Mucosa of gallbladder (tissue), 1 donor: Measurements from ENCODE around the gene RRP9. TPM values are rescaled to one million over a fixed set of nuclear protein-coding genes. Genes with fewer than 3 reads are reported as not detected.
"Not testable (repeated sequence)": the region's sequence is repeated elsewhere in the genome, so short reads cannot be mapped to it uniquely, and the experiment has no call there.

ENCODE experiments used
- DNase-seq: peaks from one replicate; pipeline ENCODE4 v3.0.0-alpha.2; 2020; ENCODE audit warnings: low spot score
- total RNA-seq: library from RNA; stranded (reverse); gene quantifications from one replicate; pipeline ENCODE4 v1.2.1, GENCODE V29; 2021
- donor health status: DM: no; HTN: no; CAD: no.

RRP9 gene
- total RNA-seq, 1 donor from 2014 or later: 11.9 TPM

DNA sequence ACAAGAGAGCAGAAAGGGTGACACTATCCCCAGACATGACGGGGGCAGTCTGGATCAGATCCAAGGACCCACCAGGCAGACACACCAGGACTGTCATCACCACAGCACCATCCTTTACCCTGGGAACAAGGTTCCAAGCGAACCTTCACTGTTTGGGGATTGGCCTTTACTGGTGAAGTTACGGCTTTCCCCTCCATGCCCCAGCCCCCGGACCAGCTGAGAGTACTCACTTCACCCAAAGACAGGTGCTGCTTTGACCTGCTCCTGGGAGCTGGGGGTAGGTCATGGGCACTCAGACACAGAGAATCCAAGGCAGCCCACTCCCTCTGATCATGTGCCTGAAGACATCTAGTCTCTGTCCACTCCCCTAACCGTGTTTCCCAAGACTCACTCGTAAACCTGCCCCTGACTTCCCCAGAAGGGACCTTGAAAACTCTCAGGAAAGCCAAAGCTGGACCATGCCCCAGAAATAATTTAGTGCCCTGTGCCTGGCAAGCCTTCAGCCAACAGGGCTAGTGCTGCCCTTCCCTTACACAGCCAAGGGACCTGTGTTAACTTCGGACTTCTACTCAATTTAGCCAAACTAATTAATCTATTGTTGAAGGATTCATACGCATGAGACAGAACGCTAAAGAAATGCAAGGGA, 2.8 kb downstream of the RRP9 start:
- no peak for DNase-seq

- DNase-seq: no peak
These were observed 3.9 kb downstream of the RRP9 start for GRCh38 chr3:51937611-51938450.

DNA sequence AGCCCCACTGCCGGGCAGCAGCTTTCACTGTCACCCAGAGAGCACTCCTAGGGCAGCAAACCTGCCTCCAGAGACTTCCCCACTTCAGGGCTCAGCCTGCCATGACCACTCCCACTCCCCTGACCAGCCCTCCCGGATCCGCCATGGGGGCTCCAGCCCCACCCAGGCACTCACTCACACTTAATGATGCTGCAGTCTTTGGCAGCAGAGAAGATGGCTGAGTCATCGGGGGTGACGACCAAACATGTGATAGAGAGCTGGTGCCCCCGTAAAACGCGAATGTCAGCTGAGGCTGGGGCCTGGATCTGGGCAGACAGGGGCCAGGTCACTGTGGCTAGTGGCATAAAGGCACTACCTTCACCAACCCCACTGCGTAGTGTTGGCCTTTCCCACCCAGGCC, 4.7 kb downstream of the RRP9 start:
- no peak for DNase-seq

DNA sequence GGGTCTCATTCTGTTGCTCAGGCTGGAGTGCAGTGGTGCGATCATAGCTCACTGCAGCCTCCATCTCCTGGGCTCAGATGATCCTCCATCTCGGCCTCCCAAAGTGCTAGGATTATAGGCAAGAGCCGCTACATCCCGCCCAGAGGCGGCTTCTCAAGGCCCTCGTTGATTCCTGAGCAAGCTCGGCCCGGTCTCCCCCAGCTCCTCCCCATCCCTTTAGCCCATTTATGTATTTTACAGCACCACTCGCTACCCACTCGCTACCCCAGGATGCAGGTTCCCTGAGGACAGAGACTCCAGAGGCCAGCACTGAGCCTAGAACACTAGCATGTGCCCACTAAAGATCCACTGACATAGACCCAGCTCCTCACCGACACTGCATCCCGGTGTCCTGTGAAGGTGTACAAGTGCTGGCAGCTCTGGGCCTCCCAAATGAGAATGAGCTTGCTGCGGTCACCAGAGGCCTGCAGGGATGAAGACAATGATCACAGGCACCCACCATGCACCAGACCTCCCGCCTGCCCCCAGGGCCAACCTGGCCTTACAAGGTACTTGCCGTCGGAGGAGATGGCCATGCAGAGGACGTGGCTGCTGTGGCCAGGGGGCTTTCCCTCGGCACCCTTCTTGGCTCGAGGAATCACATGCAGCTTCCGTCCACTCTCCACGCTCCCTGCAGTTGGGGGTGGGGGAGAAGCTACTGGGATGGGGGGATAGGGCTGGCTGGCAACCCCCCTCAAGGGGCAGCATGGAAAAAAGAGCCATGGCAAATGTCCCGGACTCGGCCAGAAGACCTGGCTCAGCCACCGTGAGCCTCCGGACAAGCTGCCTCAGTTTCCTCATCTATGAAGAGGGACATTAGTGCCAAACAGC, 5.6 kb downstream of the RRP9 start:
- no peak for DNase-seq

DNA sequence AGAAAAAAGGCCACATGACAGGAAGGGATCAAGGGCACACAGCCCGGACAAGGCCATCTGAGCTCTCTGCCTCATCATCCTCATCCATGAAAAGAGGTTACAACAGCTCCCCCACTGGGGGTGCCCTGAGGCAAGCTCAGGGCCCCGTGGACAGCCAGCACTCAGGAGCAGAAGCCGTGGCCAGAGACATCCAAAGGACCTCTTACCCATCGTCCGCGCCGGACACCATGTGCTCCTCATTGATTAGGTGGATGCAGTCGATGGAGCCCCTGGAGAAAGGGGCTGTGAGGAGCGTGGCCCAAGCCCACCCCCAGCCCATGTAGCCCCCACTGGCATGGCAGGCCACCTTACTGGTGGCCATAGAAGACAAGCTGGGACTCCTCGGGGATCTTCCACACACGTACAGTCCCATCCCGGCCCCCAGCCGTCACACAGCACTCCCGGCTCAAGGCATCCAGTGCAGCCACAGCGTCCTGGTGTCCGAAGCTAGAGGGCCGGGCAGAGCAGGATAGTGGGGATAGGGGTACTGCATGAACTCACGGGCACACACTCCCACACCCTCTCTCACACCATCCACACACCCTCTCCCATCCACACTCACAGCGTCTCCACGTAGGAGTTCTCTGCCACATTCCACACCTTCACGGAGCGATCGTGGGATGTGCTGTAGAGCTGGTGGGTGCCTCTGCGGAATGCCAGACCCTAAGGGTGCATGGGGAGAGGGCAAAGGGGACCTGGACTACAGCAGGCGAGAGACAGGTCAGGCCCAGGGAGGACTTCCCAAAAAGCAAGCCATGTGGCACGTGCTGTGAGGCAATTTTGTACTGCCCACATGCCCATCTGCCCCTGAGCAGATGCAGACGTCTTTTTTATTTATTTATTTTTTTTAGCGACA, 6.5 kb downstream of the RRP9 start:
- no peak for DNase-seq

GRCh38 chr3:51934139-51934850, 7.4 kb downstream of the RRP9 start:
- DNase-seq: no peak

DNA sequence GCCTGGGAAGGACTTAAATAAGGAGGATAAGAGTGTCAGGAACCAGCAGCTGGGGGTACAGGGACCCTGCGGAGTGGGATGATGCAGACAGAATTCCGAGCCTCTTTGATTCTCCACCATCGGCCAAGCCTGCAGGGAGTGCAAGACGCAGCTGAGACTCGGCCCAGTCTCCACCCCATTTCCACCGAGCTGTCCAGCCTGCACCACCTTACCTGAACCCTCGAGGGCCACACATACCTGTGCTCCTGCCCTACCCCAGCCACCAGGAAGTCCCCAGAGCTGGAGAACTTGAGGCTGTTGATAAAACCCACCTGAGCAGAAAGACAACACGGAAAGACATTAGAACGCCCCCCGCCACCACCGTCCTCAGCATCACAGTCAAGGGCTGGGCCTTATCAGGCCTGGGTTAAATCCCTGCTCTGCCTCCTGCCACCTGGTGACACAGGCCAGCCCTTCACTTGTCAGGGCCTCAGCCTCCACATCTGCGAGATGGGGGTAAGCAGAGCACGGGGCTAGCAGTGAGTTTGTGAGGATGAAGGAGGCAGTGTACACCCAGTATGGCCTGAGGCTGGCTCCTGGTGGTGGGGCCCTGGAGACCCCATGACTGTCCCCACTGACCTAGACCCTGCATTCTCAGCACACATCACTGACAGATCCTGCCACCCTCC, 8.1 kb downstream of the RRP9 start:
- no peak for DNase-seq

DNA sequence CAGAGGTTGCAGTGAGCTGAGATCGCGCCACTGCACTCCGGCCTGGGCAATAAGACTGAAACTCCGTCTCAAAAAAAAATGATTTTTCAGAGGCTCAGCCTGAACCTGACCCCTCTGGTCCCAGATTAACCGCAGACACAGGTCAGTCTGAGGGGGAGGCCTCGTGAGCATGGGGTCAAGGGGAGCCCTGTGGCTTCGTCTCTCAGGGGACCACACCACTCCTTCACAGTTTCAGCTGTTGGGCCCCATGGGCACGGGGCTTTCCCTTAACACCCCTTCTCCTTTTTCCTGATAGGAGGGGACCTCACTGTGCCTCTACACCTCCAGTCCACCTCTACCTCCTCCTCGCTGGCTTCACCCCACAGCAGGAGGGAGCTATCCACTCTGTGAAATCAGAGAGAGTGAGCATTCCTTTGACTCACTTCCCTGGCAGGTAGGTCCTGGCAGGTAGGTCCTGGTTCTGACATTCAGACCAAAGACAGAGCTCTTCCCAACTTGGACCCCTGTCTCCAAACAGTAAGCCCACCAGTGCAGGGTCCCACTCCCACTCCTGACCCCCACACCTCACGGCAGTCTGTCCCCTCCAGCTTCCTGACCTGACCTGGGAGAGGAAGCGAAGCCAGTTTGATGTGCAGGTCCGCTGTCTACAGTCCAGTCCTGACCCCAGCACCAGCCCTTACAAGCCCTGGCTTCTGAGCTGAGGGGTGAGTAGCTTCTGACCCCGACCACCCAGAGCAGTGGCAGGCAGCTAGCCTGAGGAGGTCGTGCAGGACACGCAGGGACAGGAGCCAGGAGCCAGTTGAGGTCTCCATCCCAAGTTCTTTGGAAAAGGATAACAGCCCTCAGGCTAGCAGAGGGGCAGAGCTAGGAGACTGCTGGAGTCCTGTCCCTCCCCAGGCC, 9.0 kb downstream of the RRP9 start:
- no peak for DNase-seq

GRCh38 chr3:51931756-51932155, 9.9 kb downstream of the RRP9 start:
- no peak for DNase-seq

DNA sequence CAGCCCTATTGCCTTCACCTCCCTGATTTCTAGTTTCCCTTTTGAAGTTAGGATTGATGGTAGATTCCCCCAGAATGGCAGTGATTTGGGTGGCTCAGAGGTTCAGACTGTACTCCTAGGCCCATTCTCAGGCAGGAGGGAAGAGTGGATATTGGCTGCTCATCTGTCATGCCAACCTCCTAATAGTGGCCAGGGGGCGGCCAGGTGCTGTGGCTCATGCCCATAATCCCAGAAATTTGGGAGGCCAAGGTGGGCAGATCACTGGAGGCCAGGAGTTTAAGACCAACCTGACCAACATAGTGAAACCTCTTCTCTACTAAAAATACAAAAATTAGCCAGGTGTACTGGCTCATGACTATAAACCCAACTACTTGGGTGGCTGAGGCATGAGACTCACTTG, 11.3 kb downstream of the RRP9 start:
- no peak for DNase-seq

DNA sequence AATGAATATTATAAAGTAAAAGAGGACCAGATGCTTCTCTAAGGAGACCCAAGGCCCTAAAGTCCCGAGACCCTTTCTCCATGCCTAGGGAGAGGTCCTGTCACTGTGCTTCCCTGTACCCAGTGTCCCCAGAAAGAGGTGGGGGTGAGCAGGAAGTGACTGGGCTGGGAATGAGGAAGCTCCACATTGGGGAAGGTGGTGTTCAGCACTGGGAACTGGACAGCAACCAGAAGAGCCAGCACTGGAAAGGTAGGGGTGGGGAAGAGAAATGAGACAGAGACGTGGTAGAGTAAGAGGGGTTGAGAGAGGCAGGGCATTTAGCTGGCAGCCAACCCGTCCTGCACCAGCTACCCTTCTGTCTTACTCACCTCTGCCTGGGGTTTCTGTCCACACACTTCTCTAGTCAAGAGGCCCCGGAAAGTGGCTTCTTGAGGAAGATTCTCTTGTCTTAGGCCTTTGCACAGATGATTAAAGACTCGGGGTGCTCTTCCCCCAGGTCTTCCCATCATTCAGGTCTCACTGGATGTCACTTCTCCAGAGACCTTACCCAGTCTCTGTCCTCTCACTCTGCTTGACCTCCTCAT, 12.2 kb downstream of the RRP9 start:
- no peak for DNase-seq

GRCh38 chr3:51928981-51929380, 12.7 kb downstream of the RRP9 start:
- not testable (repeated sequence) for DNase-seq

GRCh38 chr3:51928438-51928837, 13.3 kb downstream of the RRP9 start:
- no peak for DNase-seq

GRCh38 chr3:51927061-51927977, 14.4 kb downstream of the RRP9 start:
- DNase-seq: no peak

DNA sequence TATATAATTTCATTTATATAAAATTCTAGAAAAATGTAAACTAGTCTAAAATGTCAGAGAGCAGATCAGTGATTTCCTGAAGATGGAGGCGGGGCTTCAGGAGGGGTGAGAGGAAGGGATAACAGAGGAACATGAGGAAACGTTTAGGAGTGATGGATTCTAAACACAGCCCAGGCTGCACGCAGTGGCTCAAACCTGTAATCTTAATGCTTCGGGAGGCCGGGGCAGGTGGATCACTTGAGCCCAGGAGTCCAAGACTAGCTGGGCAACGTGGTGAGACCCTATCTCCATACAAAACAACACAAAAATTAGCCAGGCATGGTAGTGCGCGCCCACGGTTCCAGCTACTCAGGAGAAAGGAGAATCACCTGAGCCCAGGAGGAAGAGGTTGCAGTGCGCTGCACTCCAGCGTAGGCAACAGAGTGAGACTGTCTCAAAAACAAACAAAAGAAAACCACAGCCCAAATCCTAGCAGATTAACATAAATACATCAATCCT, 20.6 kb downstream of the RRP9 start:
- no peak for DNase-seq

GRCh38 chr3:51916418-51916817, 25.3 kb downstream of the RRP9 start:
- no peak for DNase-seq

GRCh38 chr3:51908026-51908425, 33.7 kb downstream of the RRP9 start:
- DNase-seq: no peak
